GM21367 (cell line): Measurements from ENCODE around the gene MAP1LC3B.

Experiments used
- ATAC-seq: cut with Tn5 transposase; IDR thresholded peaks from one replicate; pipeline ENCODE4 v1.9.1; 2021; ENCODE audit not compliant: unreplicated experiment

MAP1LC3B gene

GRCh38 chr16:87426423-87427215 lies 34.5 kb downstream of the MAP1LC3B start:
- no peak for ATAC-seq

DNA sequence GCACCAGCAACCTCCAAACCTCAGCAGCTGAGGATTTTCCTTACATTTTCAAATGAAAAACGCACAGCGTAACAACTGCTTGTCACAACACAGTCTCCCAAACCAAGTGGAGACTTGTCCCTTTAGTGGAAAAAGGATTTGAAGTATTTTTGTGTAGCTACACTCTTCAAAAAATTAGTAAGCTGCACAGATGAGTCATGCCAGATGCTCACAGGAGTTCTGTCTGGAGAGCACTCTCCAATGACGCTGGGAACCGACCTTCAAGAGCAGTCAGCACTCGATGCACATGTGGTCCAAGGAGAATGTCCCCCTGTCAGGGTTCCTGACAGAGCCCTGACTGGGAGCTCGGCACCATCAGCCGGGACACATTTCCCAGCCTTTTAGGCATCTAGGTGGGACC lies 39.8 kb downstream of the MAP1LC3B start:
- no peak for ATAC-seq

GRCh38 chr16:87432330-87432915 lies 40.3 kb downstream of the MAP1LC3B start:
- no peak for ATAC-seq

DNA sequence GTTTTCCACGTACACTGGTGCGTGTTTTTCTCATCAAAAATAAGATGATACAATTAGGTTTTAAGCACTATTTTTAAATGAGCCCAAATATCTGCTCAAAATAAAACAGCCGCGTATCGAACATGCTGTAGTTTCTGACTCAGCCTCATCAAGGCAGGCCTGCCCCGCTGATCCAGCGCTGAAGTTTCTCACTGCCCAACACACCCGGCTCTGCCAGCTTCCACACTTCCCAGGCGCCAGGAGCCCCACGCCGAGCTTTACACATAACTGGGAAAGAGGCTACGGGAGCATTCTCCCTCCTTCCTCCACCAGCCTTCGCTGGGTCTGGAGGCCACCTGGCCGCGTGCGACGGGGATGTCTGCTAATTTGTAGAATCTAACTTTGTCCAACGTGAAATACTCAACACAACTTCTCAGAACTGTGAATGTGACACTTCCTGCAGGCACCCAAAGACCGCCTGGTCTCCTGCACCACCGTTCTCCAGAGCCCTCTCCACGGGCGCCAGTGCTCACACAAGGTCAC lies 42.1 kb downstream of the MAP1LC3B start:
- ATAC-seq = no peak

DNA sequence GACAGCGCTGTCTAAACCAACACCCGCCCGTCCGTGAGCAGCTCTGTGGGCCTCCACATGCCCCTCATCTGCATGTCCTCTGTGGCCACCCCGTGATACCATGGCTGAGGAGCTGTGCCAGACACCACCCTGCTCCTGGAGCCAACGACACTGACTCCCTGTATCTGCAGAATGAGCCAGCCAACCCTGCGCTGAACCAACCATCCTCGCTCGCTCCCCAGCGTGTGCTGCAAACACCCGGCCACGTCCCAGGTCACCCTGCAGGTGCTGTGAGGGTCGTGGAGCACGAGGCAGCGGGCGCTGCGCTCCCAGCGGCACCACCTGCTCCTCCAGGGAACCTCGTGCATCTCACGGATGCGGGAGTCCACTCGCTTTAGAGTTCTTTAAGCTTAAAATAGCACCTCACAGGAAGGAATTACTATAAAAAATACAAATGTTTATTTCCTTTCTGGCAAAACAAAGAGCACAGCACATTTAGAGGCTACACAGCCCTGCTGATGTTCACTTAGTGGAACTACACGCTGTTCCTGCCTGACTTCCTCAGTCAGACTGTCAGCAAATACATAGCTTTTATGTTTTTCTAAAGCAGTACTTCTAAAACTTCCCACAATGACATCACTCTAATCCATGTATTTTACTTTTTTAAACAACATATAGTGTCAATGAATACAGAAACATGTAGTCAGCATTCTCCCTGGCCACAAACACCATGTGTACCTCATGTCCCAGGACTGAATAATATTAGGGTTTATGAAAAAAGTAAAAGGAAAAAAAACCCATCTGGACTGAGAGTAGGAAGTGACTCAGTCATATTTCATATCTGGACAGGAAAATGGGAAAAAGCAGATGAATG lies 43.5 kb downstream of the MAP1LC3B start:
- ATAC-seq = no peak

- no peak for ATAC-seq
Observed at GRCh38 chr16:87436225-87437172, 44.4 kb downstream of the MAP1LC3B start.

- ATAC-seq = no peak
Observed at GRCh38 chr16:87437327-87437726, 45.2 kb downstream of the MAP1LC3B start.

DNA sequence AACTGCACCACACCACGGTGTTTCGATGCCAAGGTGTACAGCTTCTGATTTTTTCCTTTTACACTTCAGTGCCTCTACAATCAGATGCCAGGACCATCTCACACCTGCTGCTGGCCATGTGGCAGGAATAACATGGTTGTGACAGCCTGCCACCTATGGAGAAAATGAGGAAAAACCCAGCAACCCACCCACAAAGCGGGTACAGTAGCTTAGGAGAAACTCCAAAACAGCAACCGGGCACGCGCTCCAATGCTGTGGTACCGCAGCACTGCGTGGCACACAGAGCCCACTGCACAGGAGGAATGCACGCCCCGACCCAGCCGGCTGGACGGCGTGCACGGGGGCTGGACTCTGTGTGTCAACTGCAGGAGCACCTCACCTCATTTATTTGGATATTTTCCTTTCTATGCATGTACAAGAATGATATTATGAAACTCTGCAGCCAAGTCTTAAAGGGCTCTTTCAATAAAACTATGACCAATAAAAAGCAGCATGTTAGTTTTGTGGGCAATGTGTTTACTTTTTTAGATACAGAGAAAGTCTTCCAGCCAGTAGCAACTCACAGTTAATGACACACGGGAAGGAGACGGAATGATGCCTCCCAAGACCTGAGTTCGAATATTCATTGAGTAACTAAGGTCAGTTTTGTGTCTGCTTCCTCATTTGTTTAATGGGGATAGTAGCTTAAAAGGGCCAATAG lies 45.9 kb downstream of the MAP1LC3B start:
- no peak for ATAC-seq

- ATAC-seq = no peak
Observed at GRCh38 chr16:87438611-87438985, 46.5 kb downstream of the MAP1LC3B start.

GRCh38 chr16:87439926-87440325 lies 47.8 kb downstream of the MAP1LC3B start:
- ATAC-seq = no peak

DNA sequence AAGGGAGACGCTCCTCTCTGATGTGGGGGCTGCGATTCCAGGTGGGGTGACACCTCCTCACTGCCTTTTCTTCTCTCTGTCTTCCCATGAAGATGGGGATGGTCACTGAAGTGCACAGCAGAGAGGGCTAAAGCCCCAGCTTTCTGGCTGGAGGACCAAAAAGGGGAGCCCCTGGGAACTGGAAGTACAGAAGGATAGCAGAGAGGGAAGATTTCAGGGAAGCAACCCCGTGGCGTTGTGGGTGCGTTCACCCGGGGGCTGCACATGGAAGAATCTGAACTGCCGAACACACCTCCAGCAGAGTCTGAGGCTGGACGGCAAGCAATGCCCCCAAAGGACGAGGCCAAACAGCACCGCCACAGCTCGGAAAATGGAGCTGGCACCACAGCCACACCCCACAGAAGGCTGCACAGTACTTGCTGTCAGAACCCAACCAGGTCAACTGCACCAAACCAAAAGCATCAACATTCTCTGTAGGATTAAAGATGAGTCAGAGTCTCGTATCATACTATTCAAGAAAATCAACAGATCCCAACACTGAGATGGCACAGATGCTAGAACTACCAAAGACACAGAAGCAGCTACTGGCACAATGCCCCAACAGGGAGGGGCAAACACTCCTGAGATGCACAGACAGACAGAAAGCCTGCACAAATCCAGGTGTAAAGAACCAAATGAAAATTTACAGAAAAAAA lies 49.9 kb downstream of the MAP1LC3B start:
- ATAC-seq = no peak

DNA sequence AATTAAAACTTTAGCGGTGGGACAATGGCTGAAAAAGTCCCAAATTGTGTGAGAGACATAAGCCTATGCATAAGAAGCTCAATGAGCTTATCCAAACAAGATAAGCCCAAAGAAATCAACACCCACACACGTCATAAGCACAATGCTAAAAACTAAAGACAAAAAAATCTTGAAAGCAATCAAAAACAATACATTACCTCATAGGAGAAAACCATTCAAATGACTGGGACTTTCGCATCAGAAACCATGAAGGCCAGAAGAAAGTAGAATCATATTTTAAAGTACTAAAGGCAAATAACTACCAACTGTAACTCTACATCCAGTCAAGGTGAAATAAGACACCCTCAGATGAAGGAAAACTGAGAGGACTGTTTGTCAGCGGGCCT lies 50.4 kb downstream of the MAP1LC3B start:
- ATAC-seq = no peak

DNA sequence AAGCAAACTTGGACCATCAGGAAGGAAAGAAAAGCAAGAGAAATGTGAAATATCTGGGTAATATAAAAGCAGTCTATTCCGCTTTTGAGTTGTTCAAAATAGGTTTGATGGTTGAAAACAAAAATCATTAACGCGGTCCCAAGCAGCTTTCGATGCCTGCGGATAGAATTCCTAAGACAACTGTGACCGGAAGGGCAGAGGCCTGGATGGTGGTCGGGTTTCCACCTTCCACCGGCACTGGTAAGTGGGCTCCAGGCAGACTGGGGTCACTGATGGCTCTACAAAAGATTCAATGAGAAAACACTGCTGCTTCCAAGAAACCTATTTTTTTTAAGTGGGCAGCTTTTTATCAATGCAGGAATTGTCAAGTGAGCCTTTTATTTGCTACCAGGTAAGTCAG lies 50.9 kb downstream of the MAP1LC3B start:
- no peak for ATAC-seq

DNA sequence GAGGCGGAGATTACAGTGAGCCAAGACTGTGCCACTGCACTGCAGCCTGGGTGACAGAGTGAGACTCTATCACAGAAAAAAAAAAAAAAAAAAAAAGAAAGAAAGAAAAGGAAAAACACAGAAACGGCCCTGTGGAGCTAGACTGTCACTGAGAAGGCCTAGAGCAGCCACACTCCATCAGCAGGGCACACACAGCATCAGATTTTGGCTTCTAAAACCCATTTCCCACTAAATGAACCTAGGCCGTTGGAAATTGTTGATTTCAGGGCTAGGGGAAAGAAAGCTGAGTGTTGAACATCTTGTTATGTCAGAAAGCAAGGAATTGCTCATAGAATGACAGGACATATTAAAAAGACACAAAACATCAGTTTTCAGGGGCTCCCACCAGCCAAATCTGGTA lies 51.8 kb downstream of the MAP1LC3B start:
- no peak for ATAC-seq

DNA sequence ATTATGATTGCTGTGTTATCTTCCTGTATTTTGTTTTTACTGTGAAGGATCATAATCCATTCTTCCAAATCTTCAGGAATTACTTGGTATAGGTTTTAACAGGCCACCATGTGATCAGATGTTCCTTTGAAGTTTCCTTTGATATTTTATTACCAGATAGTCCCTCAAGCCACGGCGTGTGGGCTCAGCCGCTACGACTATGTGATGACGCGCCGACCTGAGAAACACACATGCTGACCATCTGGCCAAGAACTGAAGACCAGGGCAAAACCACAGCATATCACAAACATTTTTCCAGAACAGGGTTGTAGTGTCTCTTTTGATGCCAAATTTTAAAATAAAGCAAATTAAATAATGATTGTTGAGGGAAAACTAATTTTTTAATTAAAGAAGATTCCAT lies 53.4 kb downstream of the MAP1LC3B start:
- ATAC-seq = no peak

DNA sequence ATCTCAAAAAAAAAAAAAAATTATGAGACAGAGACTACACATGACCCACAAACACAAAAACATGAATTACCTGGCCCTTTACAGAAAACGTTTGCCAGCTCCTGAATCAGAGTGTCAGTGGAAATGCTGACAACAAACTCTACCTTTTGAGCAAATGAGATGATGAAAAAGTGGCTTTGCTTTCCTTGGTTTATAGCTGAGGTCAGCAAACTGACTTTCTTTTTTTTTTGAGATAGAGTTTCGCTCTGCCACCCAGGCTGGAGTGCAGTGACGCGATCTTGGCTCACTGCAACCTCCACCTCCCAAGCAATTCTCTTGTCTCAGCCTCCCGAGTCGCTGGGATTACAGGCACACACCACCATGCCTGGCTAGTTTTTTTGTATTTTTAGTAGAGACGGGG lies 54.3 kb downstream of the MAP1LC3B start:
- ATAC-seq = no peak

DNA sequence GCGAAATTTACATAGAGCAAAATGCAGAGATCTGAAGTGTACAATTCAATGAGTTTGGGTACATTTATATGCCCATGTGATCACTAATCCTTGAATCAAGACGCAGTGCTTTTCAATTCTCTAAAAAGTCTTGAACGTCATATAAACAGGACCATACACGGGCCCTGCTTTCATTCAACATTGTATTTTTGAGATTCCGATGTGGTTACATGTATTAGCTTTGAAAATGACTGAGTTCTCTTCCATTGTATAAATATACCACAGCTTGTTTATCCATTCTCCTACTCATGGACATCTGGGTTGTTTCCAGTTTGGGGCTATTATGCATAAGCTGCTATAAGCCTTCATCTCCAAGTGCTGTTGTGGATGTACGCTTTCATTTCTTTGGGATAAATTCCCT lies 55.2 kb downstream of the MAP1LC3B start:
- no peak for ATAC-seq

DNA sequence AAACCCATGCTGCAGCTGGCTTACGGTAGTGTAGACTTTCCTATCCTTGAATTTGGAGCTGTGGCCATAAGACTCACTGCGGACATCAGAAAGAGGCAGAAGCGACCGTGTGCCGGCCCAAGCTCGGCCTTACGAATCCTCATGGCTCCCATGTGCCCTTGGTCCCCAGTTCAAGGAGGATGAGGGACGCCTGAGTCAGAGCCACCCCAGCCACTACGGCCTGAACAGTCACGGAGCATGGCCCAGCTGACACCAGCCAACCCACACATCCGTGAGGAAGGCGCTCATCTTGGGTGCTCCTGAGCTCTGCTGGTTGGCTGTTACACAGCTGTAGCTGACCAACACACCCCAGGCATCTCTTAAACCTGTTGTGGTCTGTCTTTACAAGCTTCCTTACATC lies 56.7 kb downstream of the MAP1LC3B start:
- ATAC-seq = no peak

DNA sequence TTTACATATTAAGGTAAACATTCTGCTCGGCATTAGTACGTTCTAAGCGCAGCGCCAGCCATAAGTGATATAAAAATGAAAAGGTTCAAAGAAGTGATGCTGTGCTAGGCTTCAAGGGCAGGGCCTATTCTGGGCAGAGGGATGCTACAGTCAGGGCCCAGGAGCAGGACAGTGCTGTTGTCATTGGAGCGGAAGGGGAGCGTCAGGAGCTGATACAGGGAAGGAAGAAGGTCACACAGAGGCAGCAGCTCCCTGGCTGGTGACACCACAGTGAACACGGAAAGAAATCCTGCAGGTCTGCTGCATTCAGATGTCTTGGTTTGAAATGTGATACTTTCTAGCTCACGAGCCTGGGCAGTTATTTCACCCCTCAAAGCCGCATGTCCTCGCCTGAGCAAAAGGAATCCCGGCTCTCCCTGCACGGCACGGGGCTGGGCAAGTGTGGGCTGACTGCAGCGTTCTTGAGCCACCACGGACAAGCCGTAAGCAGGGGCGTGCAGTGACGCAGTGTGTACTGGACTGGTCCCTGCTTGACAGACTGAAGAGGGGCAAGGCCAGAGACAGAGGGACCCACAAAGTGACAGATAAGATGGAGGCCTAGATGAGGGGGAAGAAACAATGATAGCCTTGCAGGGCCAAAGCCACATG lies 59.6 kb downstream of the MAP1LC3B start:
- ATAC-seq = no peak
